ENCODE results near the gene TFB2M.
"Not testable (repeated sequence)": the region's sequence is repeated elsewhere in the genome, so short reads cannot be mapped to it uniquely, and the experiment has no call there.

TFB2M gene

GRCh38 chr1:246566128-246566812 is at the start of gene TFB2M, which contains the start of gene CNST:
Gene TFB2M, minus strand, starts transcription at chr1:246566261. Its CDS starts 123 bp downstream, at chr1:246566138.
Gene CNST, plus strand, starts transcription at chr1:246566456. Its CDS starts 25,107 bp downstream, at chr1:246591563.
- TF ChIP-seq, protein P1, sequence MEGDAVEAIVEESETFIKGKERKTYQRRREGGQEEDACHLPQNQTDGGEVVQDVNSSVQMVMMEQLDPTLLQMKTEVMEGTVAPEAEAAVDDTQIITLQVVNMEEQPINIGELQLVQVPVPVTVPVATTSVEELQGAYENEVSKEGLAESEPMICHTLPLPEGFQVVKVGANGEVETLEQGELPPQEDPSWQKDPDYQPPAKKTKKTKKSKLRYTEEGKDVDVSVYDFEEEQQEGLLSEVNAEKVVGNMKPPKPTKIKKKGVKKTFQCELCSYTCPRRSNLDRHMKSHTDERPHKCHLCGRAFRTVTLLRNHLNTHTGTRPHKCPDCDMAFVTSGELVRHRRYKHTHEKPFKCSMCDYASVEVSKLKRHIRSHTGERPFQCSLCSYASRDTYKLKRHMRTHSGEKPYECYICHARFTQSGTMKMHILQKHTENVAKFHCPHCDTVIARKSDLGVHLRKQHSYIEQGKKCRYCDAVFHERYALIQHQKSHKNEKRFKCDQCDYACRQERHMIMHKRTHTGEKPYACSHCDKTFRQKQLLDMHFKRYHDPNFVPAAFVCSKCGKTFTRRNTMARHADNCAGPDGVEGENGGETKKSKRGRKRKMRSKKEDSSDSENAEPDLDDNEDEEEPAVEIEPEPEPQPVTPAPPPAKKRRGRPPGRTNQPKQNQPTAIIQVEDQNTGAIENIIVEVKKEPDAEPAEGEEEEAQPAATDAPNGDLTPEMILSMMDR (IDR thresholded peaks at IDR 0.05; ENCODE audit: extremely low read depth, insufficient read depth, missing control alignments), result no peak
- peak; percentile 90 for DNase-seq (ENCODE audit: low spot score)
- in situ Hi-C loops (cut with MboI; ENCODE audit: low pct_unique_long_range_greater_than_20kb, low sequenced_read_pairs, unreplicated experiment), result no loop called here

- TF ChIP-seq, protein P1 (IDR thresholded peaks at IDR 0.05; ENCODE audit: extremely low read depth, insufficient read depth, missing control alignments), result no peak
- no peak for DNase-seq (ENCODE audit: low spot score)
- in situ Hi-C loops (cut with MboI; ENCODE audit: low pct_unique_long_range_greater_than_20kb, low sequenced_read_pairs, unreplicated experiment), result no loop called here
These were observed 47.2 kb upstream of the TFB2M start for GRCh38 chr1:246613096-246613758.

GRCh38 chr1:246609632-246610031 is 43.6 kb upstream of the TFB2M start:
- in situ Hi-C loops (cut with MboI; ENCODE audit: low pct_unique_long_range_greater_than_20kb, low sequenced_read_pairs, unreplicated experiment), result no loop called here
- TF ChIP-seq, protein P1 (IDR thresholded peaks at IDR 0.05; ENCODE audit: extremely low read depth, insufficient read depth, missing control alignments), result no peak
- DNase-seq (ENCODE audit: low spot score), result no peak

GRCh38 chr1:246608616-246609376 is 42.7 kb upstream of the TFB2M start:
- in situ Hi-C loops (cut with MboI; ENCODE audit: low pct_unique_long_range_greater_than_20kb, low sequenced_read_pairs, unreplicated experiment), result no loop called here
- peak; percentile 42 for DNase-seq (ENCODE audit: low spot score)
- TF ChIP-seq, protein P1 (IDR thresholded peaks at IDR 0.05; ENCODE audit: extremely low read depth, insufficient read depth, missing control alignments), result no peak

DNA sequence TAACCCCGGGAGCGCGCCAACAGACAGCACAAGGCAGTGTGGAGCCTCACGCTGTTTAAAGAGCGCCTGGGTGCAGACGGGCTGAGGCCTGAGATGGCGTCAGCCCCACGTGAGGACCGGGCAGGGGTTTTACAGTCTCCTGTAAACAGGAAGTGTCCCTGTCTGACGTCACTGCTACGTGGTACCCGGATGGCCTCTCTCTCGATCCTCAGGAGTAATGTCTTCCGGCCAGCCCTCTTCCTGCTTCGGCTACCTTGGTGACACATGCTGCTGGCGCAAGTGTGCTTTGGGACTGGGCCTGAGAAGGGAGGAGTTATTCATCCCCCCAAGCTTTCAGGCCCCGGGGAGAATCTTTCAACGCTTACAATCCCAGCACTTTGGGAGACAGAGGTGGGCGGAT is 41.4 kb upstream of the TFB2M start:
- no peak for DNase-seq (ENCODE audit: low spot score)
- TF ChIP-seq, protein P1 (IDR thresholded peaks at IDR 0.05; ENCODE audit: extremely low read depth, insufficient read depth, missing control alignments), result no peak
- in situ Hi-C loops (cut with MboI; ENCODE audit: low pct_unique_long_range_greater_than_20kb, low sequenced_read_pairs, unreplicated experiment), result no loop called here

GRCh38 chr1:246605231-246605630 is 39.2 kb upstream of the TFB2M start:
- DNase-seq (ENCODE audit: low spot score); in situ Hi-C loops (cut with MboI; ENCODE audit: low pct_unique_long_range_greater_than_20kb, low sequenced_read_pairs, unreplicated experiment): not testable (repeated sequence)
